NCI-H345 treated with DMSO at 0.1 percent for 48 hours (cell line): Measurements from ENCODE around the gene ADAMTS6.

Source experiments
- DNase-seq: peaks from one replicate; lab custom pipeline; 2025; ENCODE audit not compliant: unreplicated experiment; lab: John Stamatoyannopoulos, UW

ADAMTS6 gene

DNA sequence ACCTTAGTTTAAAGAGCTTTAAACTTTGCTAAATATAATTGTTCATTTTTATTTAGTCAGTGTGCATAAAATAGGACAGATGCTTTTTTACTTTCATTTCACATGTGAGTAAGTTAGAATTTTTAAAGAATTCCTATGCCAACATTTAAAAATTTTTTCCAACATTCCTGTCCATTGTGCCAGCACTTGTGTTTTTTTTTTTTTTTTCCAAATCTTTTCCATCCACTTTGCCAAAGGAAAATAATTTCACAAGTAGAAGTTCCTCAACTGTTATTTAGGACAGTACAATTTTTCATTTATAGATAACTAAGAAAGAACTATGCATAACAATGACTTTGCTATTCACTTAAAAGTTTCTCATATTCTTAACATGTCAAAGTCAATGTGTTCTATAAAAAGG is 189.5 kb downstream of the ADAMTS6 start:
- no peak for DNase-seq

- no peak for DNase-seq
Measured at GRCh38 chr5:65290677-65291076, 191.0 kb downstream of the ADAMTS6 start.

GRCh38 chr5:65288657-65289056 is 193.1 kb downstream of the ADAMTS6 start:
- DNase-seq = no peak

- no peak for DNase-seq
Measured at GRCh38 chr5:65279603-65280002, 202.1 kb downstream of the ADAMTS6 start.

GRCh38 chr5:65276178-65276890 is 205.4 kb downstream of the ADAMTS6 start:
- DNase-seq = no peak

- DNase-seq = no peak
Measured at GRCh38 chr5:65271906-65272305, 209.8 kb downstream of the ADAMTS6 start.

DNA sequence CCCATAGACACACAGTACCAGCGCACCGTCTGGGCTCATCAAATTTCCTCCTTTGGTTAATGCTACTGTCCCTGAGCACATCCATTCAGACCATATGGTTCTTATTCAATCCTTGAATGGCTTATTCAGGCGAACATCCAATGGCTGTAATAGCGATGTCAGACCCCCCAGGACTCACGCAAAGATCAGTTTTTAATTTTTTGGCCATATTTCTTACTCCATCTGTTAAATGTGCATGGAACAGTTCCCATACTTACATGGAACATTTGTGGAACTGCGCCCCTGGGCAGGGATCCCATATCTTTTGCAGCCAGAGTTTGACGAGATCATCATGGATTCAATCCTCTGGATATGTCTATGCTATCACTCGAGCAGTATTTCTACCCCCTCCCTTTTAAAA is 213.2 kb downstream of the ADAMTS6 start:
- DNase-seq = no peak

GRCh38 chr5:65264420-65264819 is 217.3 kb downstream of the ADAMTS6 start:
- DNase-seq = no peak

DNA sequence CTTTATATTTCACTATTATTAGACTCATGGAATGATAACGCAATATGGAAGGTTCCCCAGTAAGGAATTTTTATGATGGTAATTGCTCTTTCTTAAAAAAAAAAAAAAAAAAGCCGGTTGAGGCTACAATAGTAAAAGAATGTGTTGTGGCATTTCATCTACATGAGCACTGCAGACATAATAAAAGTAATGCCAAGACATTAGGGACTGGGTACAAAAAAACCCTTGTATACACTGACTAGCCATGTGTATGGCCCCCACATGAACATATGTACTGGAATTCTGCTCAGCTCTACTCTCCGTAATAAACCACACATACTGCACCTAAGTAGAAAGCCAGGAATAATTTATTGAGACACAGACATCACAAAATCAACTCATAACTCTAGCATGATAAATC is 218.4 kb downstream of the ADAMTS6 start:
- no peak for DNase-seq

DNA sequence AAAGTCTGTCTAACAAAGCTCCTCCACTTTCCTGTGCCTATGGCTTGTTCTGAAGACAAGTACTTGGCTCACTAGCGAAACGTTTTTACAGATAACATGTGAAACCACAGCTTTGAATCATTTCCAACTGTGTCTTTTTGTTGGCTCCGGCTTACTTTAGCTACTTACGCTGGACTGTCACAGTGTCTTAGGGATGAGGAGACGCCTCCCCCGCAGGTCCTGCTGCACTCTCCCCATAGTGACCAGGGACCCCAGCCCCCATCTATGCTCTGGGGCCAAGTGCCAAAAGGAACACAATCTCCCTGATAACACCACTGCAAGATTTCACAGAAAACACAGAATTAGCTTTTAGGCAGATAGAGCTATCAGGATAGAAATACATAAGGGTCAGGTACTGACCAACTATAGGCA is 219.1 kb downstream of the ADAMTS6 start:
- no peak for DNase-seq

GRCh38 chr5:65262096-65262495 is 219.6 kb downstream of the ADAMTS6 start:
- no peak for DNase-seq

DNA sequence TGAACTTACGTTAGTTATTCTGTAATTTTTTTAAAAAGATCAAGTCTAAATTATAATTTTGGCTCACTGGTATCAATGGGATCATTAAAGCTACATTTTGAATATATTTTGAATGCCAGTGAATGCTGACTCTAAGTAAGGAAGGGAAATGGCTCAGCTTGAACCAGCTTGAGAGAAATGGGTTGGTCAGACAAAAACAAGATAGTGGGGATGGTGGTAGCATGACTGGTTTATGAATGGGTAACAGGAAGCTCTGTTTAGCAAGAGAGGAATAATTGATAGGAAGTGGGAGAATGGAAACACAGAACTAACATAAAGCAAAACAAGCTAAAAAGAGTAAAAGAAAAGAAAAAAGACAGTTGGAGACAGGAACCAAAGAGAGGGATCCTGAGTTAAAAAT is 220.2 kb downstream of the ADAMTS6 start:
- no peak for DNase-seq

DNA sequence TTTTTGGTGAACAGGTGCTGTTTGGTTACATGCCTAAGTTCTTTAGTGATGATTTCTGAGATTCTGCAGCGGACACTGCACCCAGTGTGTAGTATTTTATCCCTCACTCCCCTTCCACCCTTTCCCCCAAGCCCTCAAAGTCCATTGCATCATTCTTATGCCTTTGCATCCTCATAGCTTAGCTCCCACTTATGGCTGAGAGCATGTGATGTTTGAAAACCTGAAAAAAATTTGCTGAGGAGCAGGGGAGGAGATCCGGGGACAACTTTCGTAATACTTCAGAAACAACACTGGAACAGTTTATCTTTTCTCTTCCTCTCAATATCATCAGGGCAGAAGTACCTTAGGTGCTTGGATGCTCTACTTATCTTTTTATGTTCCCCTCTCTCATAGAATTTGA is 226.4 kb downstream of the ADAMTS6 start:
- DNase-seq = no peak

GRCh38 chr5:65252977-65253376 is 228.7 kb downstream of the ADAMTS6 start:
- no peak for DNase-seq

- no peak for DNase-seq
Measured at GRCh38 chr5:65248896-65249295, 232.8 kb downstream of the ADAMTS6 start.

- no peak for DNase-seq
Measured at GRCh38 chr5:65247594-65247993, 234.1 kb downstream of the ADAMTS6 start.

- no peak for DNase-seq
Measured at GRCh38 chr5:65246741-65247140, 235.0 kb downstream of the ADAMTS6 start.

DNA sequence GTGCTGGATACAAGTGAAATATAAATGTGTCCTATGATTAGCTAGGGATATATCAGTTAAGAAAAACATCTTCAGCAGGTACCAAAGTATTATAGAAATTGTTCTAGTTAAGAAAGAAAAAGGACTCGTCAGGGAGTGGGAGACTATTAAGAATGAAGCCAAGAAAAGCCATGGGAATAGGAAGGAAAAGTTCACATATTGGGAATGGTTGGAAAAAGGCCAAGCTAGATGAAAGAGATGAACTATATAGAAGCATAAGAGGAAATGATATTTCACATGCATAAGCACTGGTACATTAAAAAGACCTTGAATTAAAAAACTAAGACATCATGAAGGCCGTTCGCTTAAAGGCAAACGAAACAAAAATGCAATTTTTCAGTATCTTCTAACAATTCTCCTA is 237.7 kb downstream of the ADAMTS6 start:
- no peak for DNase-seq

DNA sequence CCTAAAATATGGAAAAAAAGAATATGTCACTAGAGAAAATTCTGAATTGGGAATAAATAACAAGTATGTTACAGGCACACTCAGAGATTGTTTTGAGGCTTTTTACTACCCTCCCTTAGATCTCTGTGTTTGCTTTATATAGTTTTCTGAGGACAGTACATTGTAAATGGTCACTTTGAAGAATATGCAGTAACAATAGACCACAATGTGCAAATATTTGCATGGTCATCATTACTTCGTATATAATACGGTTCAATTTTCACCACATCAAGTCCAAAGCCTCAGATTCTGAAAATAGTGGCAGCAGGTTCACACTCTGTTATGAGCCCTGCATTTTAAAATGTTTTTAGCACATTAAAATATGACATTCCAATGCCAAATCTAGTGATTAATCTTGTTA is 238.6 kb downstream of the ADAMTS6 start:
- DNase-seq = no peak

- no peak for DNase-seq
Measured at GRCh38 chr5:65229841-65230240, 251.9 kb downstream of the ADAMTS6 start.

DNA sequence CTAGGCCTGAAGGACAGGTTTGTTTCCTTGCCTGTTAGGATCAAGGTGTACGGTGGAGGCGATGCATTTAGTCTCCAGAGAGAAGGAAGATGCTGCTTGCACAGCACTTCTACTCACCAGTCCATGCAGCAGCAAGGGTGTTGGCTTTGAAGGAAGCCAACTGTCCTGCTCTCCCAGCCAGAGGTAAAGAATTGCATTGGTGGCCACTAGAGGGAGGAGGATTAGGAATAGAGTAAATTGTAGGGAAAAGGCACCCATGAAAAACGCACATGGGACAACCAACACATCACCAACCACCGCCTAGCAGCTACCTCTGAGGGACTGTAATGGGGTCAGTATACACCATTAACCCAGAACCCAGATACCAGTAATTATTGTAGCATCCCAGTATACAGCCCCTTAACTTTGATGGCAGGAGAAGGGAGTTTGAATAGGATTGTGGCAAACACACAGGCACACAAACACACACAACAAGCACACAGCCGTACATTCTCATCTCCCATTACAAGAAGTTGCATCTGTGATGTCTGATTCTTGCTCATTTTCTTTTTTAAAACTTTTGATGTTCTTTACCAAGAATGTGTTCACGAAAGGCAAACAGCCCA is 267.7 kb downstream of the ADAMTS6 start:
- DNase-seq = no peak

GRCh38 chr5:65209341-65209740 is 272.4 kb downstream of the ADAMTS6 start:
- no peak for DNase-seq

DNA sequence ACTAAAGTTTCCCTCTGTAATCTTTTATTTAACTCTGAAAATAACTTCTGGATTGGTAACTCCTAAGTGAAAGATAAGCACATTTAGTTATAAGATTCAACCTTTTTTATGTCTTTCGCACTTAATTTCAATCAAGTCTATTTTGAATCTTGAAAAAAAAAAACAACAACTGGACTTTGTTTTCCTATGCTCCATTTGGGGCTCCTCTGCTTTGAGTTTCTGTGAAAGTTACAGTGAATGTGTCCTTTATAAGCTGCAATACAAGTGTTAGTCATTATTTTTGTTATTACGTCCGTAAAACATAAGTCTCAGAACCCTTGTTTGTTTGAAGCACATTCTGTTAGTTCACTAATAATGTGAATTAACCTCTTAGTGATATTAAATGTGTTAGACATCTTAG is 276.8 kb downstream of the ADAMTS6 start:
- no peak for DNase-seq
